CD4-positive, alpha-beta memory T cell (primary cell): ENCODE data around the gene MTFR1L. TPM values are rescaled to one million over a fixed set of nuclear protein-coding genes. Genes with fewer than 3 reads are reported as not detected.

Experiments used
- CTCF ChIA-PET: fragments of 350-600 bp; sonication (Branson Sonifier 250); formaldehyde crosslinking; loops from one replicate; lab custom pipeline; 2021; ENCODE audit warnings: inconsistent platforms; ENCODE audit not compliant: partially characterized antibody; lab: Charles Lee
- POLR2A ChIA-PET: fragments of 350-600 bp; sonication (Branson Sonifier 250); formaldehyde crosslinking; loops from one replicate; lab custom pipeline; 2021; ENCODE audit not compliant: partially characterized antibody; lab: Charles Lee
- DNase-seq, 5 donors: peaks; one replicate each; pipeline versions ENCODE4 v3.0.0 to v3.0.0-alpha.2; 2020 to 2022; ENCODE audit warnings: mixed read lengths in 1 of 5
- H3K27ac ChIP-seq: one replicate; pipeline ENCODE4 v1.7.0; 2013; ENCODE audit warnings: low read depth, low read length
- H3K27me3 ChIP-seq: 2 replicates; pipeline ENCODE4 v1.7.0; 2013; ENCODE audit warnings: mild to moderate bottlenecking, low read length, moderate library complexity; ENCODE audit not compliant: insufficient read depth
- H3K36me3 ChIP-seq: 2 replicates; pipeline ENCODE4 v1.7.0; 2013; ENCODE audit warnings: mild to moderate bottlenecking, low read length, moderate library complexity; ENCODE audit not compliant: insufficient read depth
- H3K4me1 ChIP-seq: 2 replicates; pipeline ENCODE4 v1.7.0; 2013; ENCODE audit warnings: mild to moderate bottlenecking, low read length, moderate library complexity; ENCODE audit not compliant: insufficient read depth
- H3K4me3 ChIP-seq, 2 donors: one replicate each; pipeline ENCODE4 v1.7.0; 2013; ENCODE audit warnings: low read length in 2 of 2, mild to moderate bottlenecking in 1 of 2
- H3K9me3 ChIP-seq, 2 donors: one replicate each; pipeline ENCODE4 v1.7.0; 2013; ENCODE audit warnings: low read length in 2 of 2, control low read depth in 1 of 2; ENCODE audit not compliant: control insufficient read depth in 1 of 2
- H3K27ac Mint-ChIP-seq, 7 donors: one replicate each; pipeline ENCODE4 v1.8.0; 2020 to 2021; ENCODE audit warnings: mixed read lengths in 7 of 7, mild to moderate bottlenecking in 6 of 7, inconsistent platforms in 3 of 7, moderate library complexity in 3 of 7
- H3K27me3 Mint-ChIP-seq, 2 donors: one replicate each; pipeline ENCODE4 v1.8.0; 2020 to 2021; ENCODE audit warnings: mixed read lengths in 2 of 2
- H3K36me3 Mint-ChIP-seq, 2 donors: one replicate each; pipeline ENCODE4 v1.8.0; 2020 to 2021; ENCODE audit warnings: mixed read lengths in 2 of 2, inconsistent platforms in 1 of 2, mild to moderate bottlenecking in 1 of 2
- H3K4me1 Mint-ChIP-seq, 4 donors: one replicate each; pipeline ENCODE4 v1.8.0; 2020 to 2021; ENCODE audit warnings: mixed read lengths in 4 of 4, mild to moderate bottlenecking in 1 of 4
- H3K4me3 Mint-ChIP-seq, 8 donors: one replicate each; pipeline ENCODE4 v1.8.0; 2020 to 2021; ENCODE audit warnings: mixed read lengths in 8 of 8, mild to moderate bottlenecking in 7 of 8, moderate library complexity in 6 of 8, inconsistent platforms in 3 of 8
- H3K9me3 Mint-ChIP-seq, 8 donors: one replicate each; pipeline ENCODE4 v1.8.0; 2020 to 2021; ENCODE audit warnings: mixed read lengths in 8 of 8, mild to moderate bottlenecking in 5 of 8, inconsistent platforms in 3 of 8, moderate library complexity in 1 of 8
- intact Hi-C: fragments of 100-400 bp; cut with micrococcal nuclease; formaldehyde crosslinking; loops from one replicate; pipeline ENCODE4 v1.15.1; 2023
- polyA plus RNA-seq, 2 donors: library from polyadenylated mRNA; unstranded; fragments of 300-500 nt; fragmentation: Illumina TruSeq; gene quantifications; one replicate each; pipeline ENCODE4 v1.2.3, GENCODE V29; 2021
- total RNA-seq, 2 experiments: library from RNA; stranded (reverse); gene quantifications; one replicate each; pipeline ENCODE4 v1.2.3, GENCODE V29; 2021

Gene MTFR1L
- total and polyA plus RNA-seq, 4 experiments from 2014 or later, result 27.5 to 58.4 (median 55.3) TPM

- CTCF ChIA-PET, result interaction anchor here (0.6 to 1.0 kb wide), 2 partner anchors 33 to 174 kb away, joined by 3 to 4 read pairs; no protein-coding TSS in a partner anchor
- H3K36me3 ChIP-seq, result no peaks in the 10 kb centered on the region
- Mint-ChIP-seq H3K27me3 (no peaks in the 10 kb centered on the region), H3K27ac (peak overlapping the region in 1 of 7 donors; percentile 69), H3K9me3 (no peaks in the 10 kb centered on the region), H3K4me3 (no peak overlapping the region), H3K4me1 (peaks cover 4 to 16% (median 6%) of the 10 kb centered on the region in 4 donors), H3K36me3 (peaks cover 0 to 3% of the 10 kb centered on the region in 2 donors)
- no peak overlapping the region for H3K4me3 ChIP-seq
- no peak for DNase-seq
- H3K9me3 ChIP-seq, result no peaks in the 10 kb centered on the region
- H3K27me3 ChIP-seq, result no peaks in the 10 kb centered on the region
- POLR2A ChIA-PET, result interaction anchor here (1.7 kb wide), 1 partner anchor 11 kb away, joined by 4 read pairs; the partner anchor contains the start of gene PAQR7
- H3K4me1 ChIP-seq, result peaks cover 6% of the 10 kb centered on the region
- H3K27ac ChIP-seq, result no peak overlapping the region
- intact Hi-C loops, result no loop called here
These were observed 44.7 kb downstream of the MTFR1L start for GRCh38 chr1:25864434-25864833.

GRCh38 chr1:25866288-25866687 lies 46.5 kb downstream of the MTFR1L start:
- DNase-seq, result no peak
- CTCF ChIA-PET, result interaction anchor here (0.6 kb wide), 1 partner anchor 171 kb away, joined by 3 read pairs; no protein-coding TSS in a partner anchor
- H3K36me3 Mint-ChIP-seq, result no peaks in the 10 kb centered on the region
- no peaks in the 10 kb centered on the region for H3K27me3 Mint-ChIP-seq
- H3K27ac ChIP-seq, result no peak overlapping the region
- H3K4me3 ChIP-seq, result no peak overlapping the region
- POLR2A ChIA-PET, result no interaction called here
- H3K4me1 ChIP-seq, result no peaks in the 10 kb centered on the region
- H3K4me1 Mint-ChIP-seq, result peaks cover 0 to 4% (median under 1%) of the 10 kb centered on the region in 4 donors
- no peaks in the 10 kb centered on the region for H3K27me3 ChIP-seq
- no peaks in the 10 kb centered on the region for H3K9me3 ChIP-seq
- H3K27ac Mint-ChIP-seq, result peak overlapping the region in 1 of 7 donors; percentile 7
- H3K9me3 Mint-ChIP-seq, result no peaks in the 10 kb centered on the region
- no peaks in the 10 kb centered on the region for H3K36me3 ChIP-seq
- intact Hi-C loops, result no loop called here
- peak overlapping the region in 1 of 8 donors; percentile 20 for H3K4me3 Mint-ChIP-seq

GRCh38 chr1:25867210-25867991 lies 47.6 kb downstream of the MTFR1L start:
- H3K27me3 ChIP-seq, result no peaks in the 10 kb centered on the region
- H3K9me3 ChIP-seq, result no peaks in the 10 kb centered on the region
- H3K9me3 Mint-ChIP-seq, result no peaks in the 10 kb centered on the region
- no peak overlapping the region for H3K27ac ChIP-seq
- H3K4me3 Mint-ChIP-seq, result no peak overlapping the region
- H3K27me3 Mint-ChIP-seq, result no peaks in the 10 kb centered on the region
- DNase-seq, result no peak
- no peak overlapping the region for H3K27ac Mint-ChIP-seq
- H3K4me1 ChIP-seq, result no peaks in the 10 kb centered on the region
- ChIA-PET POLR2A (interaction anchor here (0.6 kb wide), 1 partner anchor 263 kb away, joined by 3 read pairs; no protein-coding TSS in a partner anchor), CTCF (no interaction called here)
- no peaks in the 10 kb centered on the region for H3K36me3 Mint-ChIP-seq
- H3K4me1 Mint-ChIP-seq, result no peaks in the 10 kb centered on the region
- intact Hi-C loops, result no loop called here
- H3K36me3 ChIP-seq, result no peaks in the 10 kb centered on the region
- no peak overlapping the region for H3K4me3 ChIP-seq

GRCh38 chr1:25869909-25870606 lies 50.3 kb downstream of the MTFR1L start:
- Mint-ChIP-seq H3K4me3 (no peak overlapping the region), H3K4me1 (peaks cover 2 to 4% (median 4%) of the 10 kb centered on the region in 4 donors), H3K36me3 (no peaks in the 10 kb centered on the region), H3K27ac (no peak overlapping the region), H3K27me3 (no peaks in the 10 kb centered on the region), H3K9me3 (no peaks in the 10 kb centered on the region)
- ChIA-PET CTCF (interaction anchor here (1.1 kb wide), 1 partner anchor 25 kb away, joined by 4 read pairs; no protein-coding TSS in a partner anchor), POLR2A (no interaction called here)
- no peak for DNase-seq
- no peaks in the 10 kb centered on the region for H3K27me3 ChIP-seq
- no peak overlapping the region for H3K4me3 ChIP-seq
- no peaks in the 10 kb centered on the region for H3K36me3 ChIP-seq
- no peaks in the 10 kb centered on the region for H3K9me3 ChIP-seq
- peaks cover 10% of the 10 kb centered on the region for H3K4me1 ChIP-seq
- no peak overlapping the region for H3K27ac ChIP-seq
- intact Hi-C loops, result no loop called here

GRCh38 chr1:25870614-25871013 lies 50.9 kb downstream of the MTFR1L start:
- H3K9me3 Mint-ChIP-seq, result no peaks in the 10 kb centered on the region
- Histone ChIP-seq H3K36me3 (no peaks in the 10 kb centered on the region), H3K4me1 (peaks cover 10% of the 10 kb centered on the region), H3K27ac (no peak overlapping the region), H3K9me3 (no peaks in the 10 kb centered on the region), H3K4me3 (no peak overlapping the region), H3K27me3 (no peaks in the 10 kb centered on the region)
- peaks cover 2 to 6% (median 5%) of the 10 kb centered on the region in 4 donors for H3K4me1 Mint-ChIP-seq
- H3K27me3 Mint-ChIP-seq, result no peaks in the 10 kb centered on the region
- H3K36me3 Mint-ChIP-seq, result no peaks in the 10 kb centered on the region
- ChIA-PET CTCF (interaction anchor here (1.1 kb wide), 1 partner anchor 25 kb away, joined by 4 read pairs; no protein-coding TSS in a partner anchor), POLR2A (no interaction called here)
- no peak for DNase-seq
- intact Hi-C loops, result no loop called here
- no peak overlapping the region for H3K4me3 Mint-ChIP-seq
- no peak overlapping the region for H3K27ac Mint-ChIP-seq

- Mint-ChIP-seq H3K27ac (no peak overlapping the region), H3K27me3 (no peaks in the 10 kb centered on the region), H3K36me3 (no peaks in the 10 kb centered on the region), H3K9me3 (no peaks in the 10 kb centered on the region), H3K4me1 (peaks cover 4 to 10% (median 5%) of the 10 kb centered on the region in 4 donors), H3K4me3 (no peak overlapping the region)
- ChIA-PET POLR2A (no interaction called here), CTCF (interaction anchor here (1.1 kb wide), 1 partner anchor 24 kb away, joined by 4 read pairs; no protein-coding TSS in a partner anchor)
- Histone ChIP-seq H3K4me3 (no peak overlapping the region), H3K9me3 (no peaks in the 10 kb centered on the region), H3K27me3 (no peaks in the 10 kb centered on the region), H3K4me1 (peaks cover 10% of the 10 kb centered on the region), H3K27ac (no peak overlapping the region), H3K36me3 (no peaks in the 10 kb centered on the region)
- intact Hi-C loops, result no loop called here
- no peak for DNase-seq
These were observed 51.4 kb downstream of the MTFR1L start for GRCh38 chr1:25871086-25871703.
